Activated naive CD4-positive, alpha-beta T cell treated with anti-CD3 and anti-CD28 coated beads, Interleukin-2, amount 10 ng/mL, durations not matched to agents 7 days and 5 days (primary cell): Measurements from ENCODE around the gene VGLL2.

ENCODE experiments used
- CTCF ChIA-PET: fragments of 350-600 bp; sonication (Branson Sonifier 250); formaldehyde crosslinking; loops from one replicate; lab custom pipeline; 2021; ENCODE audit warnings: antibody characterized with exemption; lab: Charles Lee
- DNase-seq: peaks from one replicate; pipeline ENCODE4 v3.0.0-alpha.2; 2020
- H3K27ac Mint-ChIP-seq: one replicate; pipeline ENCODE4 v1.8.0; 2021; ENCODE audit warnings: mild to moderate bottlenecking, moderate library complexity, mixed read lengths
- H3K27me3 Mint-ChIP-seq: one replicate; pipeline ENCODE4 v1.8.0; 2021; ENCODE audit warnings: mild to moderate bottlenecking, mixed read lengths
- H3K36me3 Mint-ChIP-seq: one replicate; pipeline ENCODE4 v1.8.0; 2021; ENCODE audit warnings: mixed read lengths
- H3K4me1 Mint-ChIP-seq: one replicate; pipeline ENCODE4 v1.8.0; 2021; ENCODE audit warnings: mixed read lengths
- H3K4me3 Mint-ChIP-seq: one replicate; pipeline ENCODE4 v1.8.0; 2021; ENCODE audit warnings: mild to moderate bottlenecking, moderate library complexity, mixed read lengths
- H3K9me3 Mint-ChIP-seq: one replicate; pipeline ENCODE4 v1.8.0; 2021; ENCODE audit warnings: mixed read lengths

Gene VGLL2

GRCh38 chr6:117275205-117275604, 9.8 kb downstream of the VGLL2 start:
- peaks cover 51% of the 10 kb centered on the region for H3K27me3 Mint-ChIP-seq
- DNase-seq: no peak
- H3K9me3 Mint-ChIP-seq: no peaks in the 10 kb centered on the region
- no peak overlapping the region for H3K27ac Mint-ChIP-seq
- no peaks in the 10 kb centered on the region for H3K4me1 Mint-ChIP-seq
- CTCF ChIA-PET: no interaction called here
- H3K36me3 Mint-ChIP-seq: no peaks in the 10 kb centered on the region
- H3K4me3 Mint-ChIP-seq: no peak overlapping the region

- peaks cover 47% of the 10 kb centered on the region for H3K27me3 Mint-ChIP-seq
- CTCF ChIA-PET: no interaction called here
Observed at GRCh38 chr6:117275711-117276110, 10.4 kb downstream of the VGLL2 start.

GRCh38 chr6:117276778-117277316, 11.5 kb downstream of the VGLL2 start:
- H3K27me3 Mint-ChIP-seq: peaks cover 38% of the 10 kb centered on the region
- DNase-seq: no peak
- H3K27ac Mint-ChIP-seq: no peak overlapping the region
- no peaks in the 10 kb centered on the region for H3K36me3 Mint-ChIP-seq
- no peaks in the 10 kb centered on the region for H3K9me3 Mint-ChIP-seq
- CTCF ChIA-PET: no interaction called here
- H3K4me3 Mint-ChIP-seq: no peak overlapping the region
- no peaks in the 10 kb centered on the region for H3K4me1 Mint-ChIP-seq

More at GRCh38 chr6:117275711-117276110, 10.4 kb downstream of the VGLL2 start:
- Mint-ChIP-seq H3K4me3 (no peak overlapping the region), H3K4me1 (no peaks in the 10 kb centered on the region), H3K9me3 (no peaks in the 10 kb centered on the region), H3K27ac (no peak overlapping the region), H3K36me3 (no peaks in the 10 kb centered on the region)
- DNase-seq: no peak

- H3K4me1 Mint-ChIP-seq: no peaks in the 10 kb centered on the region
- CTCF ChIA-PET: no interaction called here
- no peak overlapping the region for H3K4me3 Mint-ChIP-seq
- DNase-seq: no peak
- H3K36me3 Mint-ChIP-seq: no peaks in the 10 kb centered on the region
- peaks cover 5% of the 10 kb centered on the region for H3K27me3 Mint-ChIP-seq
- H3K9me3 Mint-ChIP-seq: no peaks in the 10 kb centered on the region
- no peak overlapping the region for H3K27ac Mint-ChIP-seq
Observed at GRCh38 chr6:117280922-117281321, 15.6 kb downstream of the VGLL2 start.

GRCh38 chr6:117288083-117288715, 22.8 kb downstream of the VGLL2 start:
- H3K4me3 Mint-ChIP-seq: no peak overlapping the region
- no peaks in the 10 kb centered on the region for H3K36me3 Mint-ChIP-seq
- no peak for DNase-seq
- H3K27me3 Mint-ChIP-seq: no peaks in the 10 kb centered on the region
- H3K9me3 Mint-ChIP-seq: no peaks in the 10 kb centered on the region
- H3K27ac Mint-ChIP-seq: no peak overlapping the region
- CTCF ChIA-PET: no interaction called here
- no peaks in the 10 kb centered on the region for H3K4me1 Mint-ChIP-seq

- no peaks in the 10 kb centered on the region for H3K4me1 Mint-ChIP-seq
- DNase-seq: no peak
- H3K27me3 Mint-ChIP-seq: no peaks in the 10 kb centered on the region
- H3K4me3 Mint-ChIP-seq: no peak overlapping the region
- CTCF ChIA-PET: no interaction called here
- no peaks in the 10 kb centered on the region for H3K36me3 Mint-ChIP-seq
- H3K27ac Mint-ChIP-seq: no peak overlapping the region
- H3K9me3 Mint-ChIP-seq: no peaks in the 10 kb centered on the region
Observed at GRCh38 chr6:117290173-117290846, 25.0 kb downstream of the VGLL2 start.

- Mint-ChIP-seq H3K36me3 (no peaks in the 10 kb centered on the region), H3K4me1 (no peaks in the 10 kb centered on the region), H3K9me3 (no peaks in the 10 kb centered on the region), H3K27ac (no peak overlapping the region), H3K27me3 (no peaks in the 10 kb centered on the region), H3K4me3 (no peak overlapping the region)
- CTCF ChIA-PET: no interaction called here
- no peak for DNase-seq
Observed at GRCh38 chr6:117298941-117299340, 33.6 kb downstream of the VGLL2 start.

- Mint-ChIP-seq H3K36me3 (no peaks in the 10 kb centered on the region), H3K9me3 (no peaks in the 10 kb centered on the region), H3K4me1 (no peaks in the 10 kb centered on the region), H3K27ac (no peak overlapping the region), H3K4me3 (no peak overlapping the region), H3K27me3 (no peaks in the 10 kb centered on the region)
- CTCF ChIA-PET: no interaction called here
- no peak for DNase-seq
Observed at GRCh38 chr6:117303323-117303722, 38.0 kb downstream of the VGLL2 start.

- no peak overlapping the region for H3K27ac Mint-ChIP-seq
- CTCF ChIA-PET: no interaction called here
- H3K9me3 Mint-ChIP-seq: no peaks in the 10 kb centered on the region
- H3K27me3 Mint-ChIP-seq: no peaks in the 10 kb centered on the region
- H3K36me3 Mint-ChIP-seq: no peaks in the 10 kb centered on the region
- H3K4me3 Mint-ChIP-seq: no peak overlapping the region
- DNase-seq: no peak
- H3K4me1 Mint-ChIP-seq: no peaks in the 10 kb centered on the region
Observed at GRCh38 chr6:117304446-117304845, 39.1 kb downstream of the VGLL2 start.

GRCh38 chr6:117306227-117306790, 41.0 kb downstream of the VGLL2 start:
- no peaks in the 10 kb centered on the region for H3K9me3 Mint-ChIP-seq
- CTCF ChIA-PET: no interaction called here
- H3K27ac Mint-ChIP-seq: no peak overlapping the region
- H3K36me3 Mint-ChIP-seq: no peaks in the 10 kb centered on the region
- no peak for DNase-seq
- H3K4me3 Mint-ChIP-seq: no peak overlapping the region
- H3K27me3 Mint-ChIP-seq: no peaks in the 10 kb centered on the region
- no peaks in the 10 kb centered on the region for H3K4me1 Mint-ChIP-seq

GRCh38 chr6:117307655-117308054, 42.3 kb downstream of the VGLL2 start:
- Mint-ChIP-seq H3K27me3 (no peaks in the 10 kb centered on the region), H3K9me3 (no peaks in the 10 kb centered on the region), H3K4me1 (no peaks in the 10 kb centered on the region), H3K36me3 (no peaks in the 10 kb centered on the region), H3K27ac (no peak overlapping the region), H3K4me3 (no peak overlapping the region)
- no peak for DNase-seq
- CTCF ChIA-PET: no interaction called here

- Mint-ChIP-seq H3K36me3 (no peaks in the 10 kb centered on the region), H3K27ac (no peak overlapping the region), H3K4me1 (no peaks in the 10 kb centered on the region), H3K4me3 (no peak overlapping the region), H3K9me3 (no peaks in the 10 kb centered on the region), H3K27me3 (no peaks in the 10 kb centered on the region)
- DNase-seq: no peak
- CTCF ChIA-PET: no interaction called here
Observed at GRCh38 chr6:117309069-117309468, 43.7 kb downstream of the VGLL2 start.

- Mint-ChIP-seq H3K4me3 (no peak overlapping the region), H3K27me3 (no peaks in the 10 kb centered on the region), H3K27ac (no peak overlapping the region), H3K4me1 (no peaks in the 10 kb centered on the region), H3K36me3 (no peaks in the 10 kb centered on the region), H3K9me3 (no peaks in the 10 kb centered on the region)
- no peak for DNase-seq
- CTCF ChIA-PET: no interaction called here
Observed at GRCh38 chr6:117309611-117310010, 44.3 kb downstream of the VGLL2 start.

GRCh38 chr6:117311310-117311709, 46.0 kb downstream of the VGLL2 start:
- H3K27ac Mint-ChIP-seq: no peak overlapping the region
- H3K4me1 Mint-ChIP-seq: no peaks in the 10 kb centered on the region
- no peaks in the 10 kb centered on the region for H3K27me3 Mint-ChIP-seq
- CTCF ChIA-PET: no interaction called here
- H3K36me3 Mint-ChIP-seq: no peaks in the 10 kb centered on the region
- no peak for DNase-seq
- no peak overlapping the region for H3K4me3 Mint-ChIP-seq
- H3K9me3 Mint-ChIP-seq: no peaks in the 10 kb centered on the region

GRCh38 chr6:117311726-117312125, 46.4 kb downstream of the VGLL2 start:
- no peaks in the 10 kb centered on the region for H3K9me3 Mint-ChIP-seq
- H3K36me3 Mint-ChIP-seq: no peaks in the 10 kb centered on the region
- H3K27me3 Mint-ChIP-seq: no peaks in the 10 kb centered on the region
- no peak overlapping the region for H3K27ac Mint-ChIP-seq
- H3K4me3 Mint-ChIP-seq: no peak overlapping the region
- no peaks in the 10 kb centered on the region for H3K4me1 Mint-ChIP-seq
- CTCF ChIA-PET: no interaction called here
- no peak for DNase-seq
